Activated T-cell treated with anti-CD3 and anti-CD28 coated beads for 24 hours (primary cell): ENCODE data around the gene ZNF91.
"Not testable (repeated sequence)": the region's sequence is repeated elsewhere in the genome, so short reads cannot be mapped to it uniquely, and the experiment has no call there.

ENCODE experiments used
- DNase-seq: peaks from one replicate; pipeline ENCODE4 v3.0.0-alpha.2; 2020; ENCODE audit warnings: low read depth

Gene ZNF91

DNA sequence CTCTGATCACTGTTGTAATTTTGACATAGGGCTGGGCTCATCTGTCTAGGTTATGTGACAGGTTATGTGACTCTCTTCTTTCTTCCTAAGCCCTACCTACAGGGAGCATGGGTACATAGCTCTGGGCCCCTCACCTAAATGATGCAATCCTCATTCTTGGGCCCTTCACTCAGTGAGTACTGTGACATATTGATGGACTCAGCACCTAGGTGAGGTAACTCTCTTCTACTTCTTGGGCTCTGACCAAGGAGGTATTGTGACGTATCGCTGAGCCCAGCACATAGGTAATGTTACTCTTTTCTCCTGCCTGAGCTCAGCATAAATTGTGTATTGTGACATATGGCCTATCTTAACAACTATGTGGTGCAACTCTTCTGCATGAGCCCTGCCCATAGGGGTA is 76.3 kb downstream of the ZNF91 start:
- DNase-seq, result not testable (repeated sequence)

DNA sequence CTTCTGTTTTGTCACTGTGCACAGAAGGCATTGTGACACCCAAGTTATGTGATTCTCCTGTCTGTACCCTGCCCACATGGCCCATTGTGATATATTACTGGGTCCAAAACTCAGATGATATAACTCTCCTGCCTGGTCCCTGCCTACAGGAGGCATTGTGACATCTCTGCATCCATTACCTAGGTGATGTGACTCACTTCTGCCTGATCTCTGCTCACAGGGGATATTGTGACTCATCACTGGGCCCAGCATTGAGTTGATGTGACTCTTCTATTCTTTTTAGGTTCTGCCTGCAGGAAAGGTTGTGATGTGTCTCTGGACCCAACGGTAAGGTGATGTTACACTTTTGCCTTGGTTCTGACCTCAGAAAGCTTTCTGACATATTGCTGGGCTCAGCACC is 77.1 kb downstream of the ZNF91 start:
- DNase-seq, result no peak

DNA sequence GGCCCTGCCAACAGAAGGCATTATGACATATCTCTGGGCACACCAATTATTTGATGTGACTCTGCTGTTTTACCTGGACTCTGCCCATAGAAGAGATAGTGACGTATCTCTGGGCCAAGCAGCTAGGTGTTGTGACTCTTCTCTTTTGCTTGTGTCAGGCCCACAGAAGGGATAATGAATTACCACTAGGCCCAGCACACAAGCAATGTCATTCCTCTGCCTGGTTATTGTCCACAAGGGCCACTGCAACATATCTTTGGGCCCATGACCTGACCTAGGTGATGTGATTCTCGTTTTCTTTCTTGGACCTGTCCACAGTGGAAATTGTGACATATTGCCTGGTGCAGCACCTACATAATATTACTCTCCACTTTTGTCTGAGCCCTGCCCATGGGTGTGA is 80.0 kb downstream of the ZNF91 start:
- no peak for DNase-seq

DNA sequence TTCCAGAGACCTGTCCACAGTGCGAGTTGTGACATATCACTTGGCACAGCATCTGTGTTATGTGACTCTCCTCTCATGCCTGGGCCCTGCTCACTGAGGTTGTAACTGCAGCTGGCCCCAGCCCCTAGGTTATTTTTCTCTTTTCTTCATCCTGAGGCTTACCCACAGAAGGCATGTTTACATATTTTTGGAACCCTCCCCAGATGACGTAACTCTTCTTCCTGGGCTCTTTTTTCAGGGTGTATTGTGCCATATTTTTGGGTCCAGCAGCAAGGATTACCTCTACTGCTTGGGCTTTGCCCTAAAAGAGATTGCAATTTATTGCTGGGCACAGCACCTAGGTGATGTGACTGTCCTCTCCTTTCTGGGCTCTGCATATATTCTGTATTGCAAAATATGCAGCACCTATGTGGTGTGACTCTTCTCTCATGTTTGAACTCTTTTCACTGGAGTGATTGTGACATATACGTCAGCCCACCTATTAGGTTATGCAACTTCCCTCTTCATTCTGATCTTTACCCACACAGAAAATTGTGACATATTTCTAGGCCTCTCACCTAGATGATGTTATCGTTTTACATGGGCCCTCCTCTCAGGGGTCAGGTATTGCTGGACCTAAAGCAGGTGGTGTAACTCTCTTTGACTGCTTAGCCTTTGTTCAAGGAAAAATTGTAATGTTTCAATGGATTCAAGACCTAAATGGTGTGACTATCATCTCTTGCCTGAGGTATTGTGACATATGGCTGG is 80.6 kb downstream of the ZNF91 start:
- DNase-seq, result no peak

DNA sequence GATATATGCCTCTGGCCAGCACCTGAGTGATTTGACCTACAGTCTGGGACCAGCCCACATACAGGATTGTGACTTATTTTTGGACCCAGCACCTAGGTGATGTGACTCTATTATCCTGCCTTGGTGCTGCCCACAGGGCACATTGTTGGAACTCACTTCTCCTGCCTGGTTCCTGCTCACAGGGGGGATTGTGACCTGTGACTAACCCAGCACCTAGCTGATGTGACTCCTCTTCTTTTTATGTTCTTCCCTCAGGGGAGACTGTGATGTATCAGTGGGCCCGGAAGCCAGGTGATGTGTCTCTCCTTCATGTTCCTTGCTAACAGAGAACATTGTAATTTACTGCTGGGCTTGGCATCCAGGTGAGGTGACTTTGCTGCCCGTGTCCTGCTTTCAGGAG is 82.1 kb downstream of the ZNF91 start:
- no peak for DNase-seq

DNA sequence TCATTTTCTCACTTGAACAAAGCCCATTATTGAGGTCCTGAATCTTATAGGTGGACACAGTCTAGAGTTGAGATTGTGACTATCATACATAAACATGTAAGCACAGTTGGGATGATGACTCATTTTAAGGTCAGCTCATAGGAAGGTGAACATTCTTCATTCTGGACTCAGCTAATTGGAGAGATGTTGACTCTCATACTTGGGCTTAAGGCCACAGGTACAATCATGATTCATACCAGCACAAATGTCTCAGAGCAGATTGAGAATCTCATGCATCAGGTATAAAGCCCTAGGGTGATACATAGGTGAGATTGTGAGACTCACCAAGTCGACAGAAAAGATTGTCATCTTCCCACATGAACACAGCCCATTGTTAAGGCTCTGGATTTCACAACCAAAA is 82.8 kb downstream of the ZNF91 start:
- DNase-seq, result no peak

DNA sequence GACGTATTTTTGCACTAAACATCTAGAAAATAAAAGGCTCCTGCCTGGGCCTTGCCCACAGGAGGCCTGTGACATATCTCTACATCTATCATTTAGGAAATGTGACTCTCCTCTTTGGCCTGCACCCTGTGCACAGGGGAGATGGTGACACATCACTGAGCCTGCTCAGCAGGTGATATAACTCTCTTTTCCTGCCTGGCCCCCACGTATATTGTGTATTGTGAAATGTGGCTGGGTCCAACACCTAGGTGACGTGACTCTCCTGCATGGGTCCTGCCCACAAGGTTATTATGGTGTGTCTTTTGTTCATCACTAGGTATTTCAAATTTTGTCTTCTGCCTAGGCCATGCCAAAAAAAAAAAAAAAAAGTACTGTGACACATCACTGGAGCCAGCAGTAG is 83.7 kb downstream of the ZNF91 start:
- no peak for DNase-seq

DNA sequence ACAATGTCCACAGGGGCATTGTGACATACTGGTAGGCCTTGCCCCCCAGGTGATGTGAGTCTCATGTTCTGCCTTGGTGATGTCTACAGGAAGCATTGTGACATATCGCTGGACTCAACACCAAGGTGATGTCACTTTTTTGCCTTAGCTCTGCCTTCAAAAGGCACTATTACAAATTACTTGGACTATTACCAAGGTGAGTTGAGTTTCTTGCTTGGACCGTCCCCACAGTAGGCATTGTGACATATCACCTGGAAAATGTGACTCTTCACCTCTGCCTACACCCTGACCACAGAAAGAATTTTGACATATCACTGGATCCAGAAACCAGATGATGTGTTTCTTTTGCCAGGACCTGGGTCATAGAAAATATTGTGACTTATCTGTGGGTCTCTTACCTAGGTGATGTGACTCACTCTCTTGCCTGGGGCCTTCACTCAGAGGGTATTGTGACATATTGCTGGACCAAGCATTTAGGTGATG is 84.5 kb downstream of the ZNF91 start:
- no peak for DNase-seq

DNA sequence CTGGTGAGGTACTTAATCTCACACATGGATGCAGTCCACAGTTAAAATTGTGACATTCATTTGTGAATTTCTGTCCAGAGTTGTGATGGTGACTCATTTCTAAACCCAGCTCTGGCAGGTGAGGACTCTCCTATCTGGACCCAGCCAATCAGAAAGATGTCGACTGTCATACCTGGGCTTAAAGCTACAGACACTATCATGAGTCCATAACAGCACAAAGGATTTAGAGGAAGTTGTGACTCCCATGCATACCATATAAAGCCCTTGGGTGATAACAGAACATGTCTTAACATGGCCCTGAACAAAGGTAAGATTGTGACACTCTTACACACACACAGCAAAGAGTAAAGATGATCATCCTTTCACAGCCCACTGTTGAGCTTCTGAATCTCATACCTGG is 85.3 kb downstream of the ZNF91 start:
- DNase-seq, result no peak

DNA sequence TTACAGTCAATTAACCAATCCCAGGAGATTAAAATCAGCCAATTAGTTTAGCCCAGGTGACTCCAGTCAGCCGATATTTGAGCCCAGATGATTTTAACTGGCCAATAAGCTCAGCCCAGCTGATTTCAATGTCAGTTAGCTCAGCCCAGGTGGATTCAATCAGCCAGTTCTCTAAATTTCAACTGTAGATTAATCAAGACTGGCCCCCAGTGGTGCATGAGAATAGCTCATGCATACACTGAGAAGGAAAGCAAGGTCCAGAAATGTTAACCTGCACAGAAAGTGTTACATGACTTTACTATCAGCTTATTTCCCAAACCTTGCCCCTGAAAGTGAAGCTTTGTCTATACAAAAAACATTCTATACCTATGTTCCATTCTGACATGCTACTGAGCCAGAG is 89.7 kb downstream of the ZNF91 start:
- no peak for DNase-seq

DNA sequence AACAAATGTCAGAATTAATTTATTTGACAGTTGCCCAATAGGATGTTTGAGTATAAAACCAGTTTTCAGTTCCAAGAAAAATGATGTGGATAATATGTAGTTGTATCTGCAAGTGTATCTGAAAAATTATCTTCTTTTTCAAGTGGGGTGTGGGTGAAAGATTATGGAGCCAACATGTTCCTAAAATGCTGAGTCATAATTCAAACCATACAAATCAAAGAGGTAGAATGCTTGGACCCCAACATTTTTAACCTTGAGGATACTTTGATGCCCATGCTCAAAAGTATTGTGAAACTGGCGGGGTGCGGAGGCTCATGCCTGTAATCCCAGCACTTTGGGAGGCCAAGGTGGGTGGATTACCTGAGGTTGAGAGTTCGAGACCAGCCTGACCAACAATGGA is 91.0 kb downstream of the ZNF91 start:
- no peak for DNase-seq

DNA sequence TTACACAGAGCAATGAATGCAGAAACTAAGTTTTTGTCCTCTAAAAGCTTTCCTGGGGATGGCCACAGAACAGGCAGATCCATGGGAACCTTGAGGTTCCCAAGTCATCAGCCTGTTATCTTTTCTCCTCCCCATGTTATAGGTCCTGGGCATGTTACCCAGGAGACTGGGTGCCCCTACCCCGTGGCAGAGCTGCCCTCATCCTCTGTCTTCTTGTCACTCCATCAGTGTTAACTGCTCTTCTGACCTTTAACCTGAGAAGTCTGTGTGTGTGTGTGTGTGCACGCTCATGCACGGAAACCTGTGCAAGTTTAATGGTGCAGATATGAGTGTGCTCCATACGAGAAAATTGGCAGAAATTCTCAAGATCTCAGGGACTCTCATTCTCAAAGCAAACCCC is 101.1 kb downstream of the ZNF91 start:
- DNase-seq, result no peak

DNA sequence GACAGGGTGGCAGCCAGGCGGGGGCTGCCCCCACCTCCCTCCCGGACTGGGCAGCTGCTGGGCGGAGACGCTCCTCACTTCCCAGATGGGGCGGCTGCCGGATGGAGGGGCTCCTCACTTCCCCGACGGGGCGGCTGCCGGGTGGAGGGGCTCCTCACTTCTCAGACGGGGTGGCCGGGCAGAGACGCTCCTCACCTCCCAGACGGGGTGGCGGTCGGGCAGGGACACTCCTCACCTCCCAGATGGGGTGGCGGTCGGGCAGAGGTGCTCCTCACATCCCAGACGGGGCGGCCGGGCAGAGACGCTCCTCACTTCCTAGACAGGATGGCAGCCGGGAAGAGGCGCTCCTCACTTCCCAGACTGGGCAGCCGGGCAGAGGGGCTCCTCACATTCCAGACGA is 105.3 kb downstream of the ZNF91 start:
- DNase-seq, result not testable (repeated sequence)
